Urinary bladder (tissue), 4 donors: ENCODE measurements around the gene CARMIL1. TPM values are rescaled to one million over a fixed set of nuclear protein-coding genes. Genes with fewer than 3 reads are reported as not detected.

Experiments
- DNase-seq: peaks from one replicate; pipeline ENCODE4 v3.0.0-alpha.2; 2015; ENCODE audit errors: extremely low spot score
- H3K27ac ChIP-seq: one replicate; pipeline ENCODE4 v1.5.1; 2013; ENCODE audit warnings: low read depth, mild to moderate bottlenecking, moderate library complexity
- H3K36me3 ChIP-seq: one replicate; pipeline ENCODE4 v1.6.1; 2013; ENCODE audit warnings: mild to moderate bottlenecking, moderate library complexity; ENCODE audit not compliant: insufficient read depth
- H3K4me1 ChIP-seq: one replicate; pipeline ENCODE4 v1.6.1; 2013; ENCODE audit warnings: mild to moderate bottlenecking, moderate library complexity; ENCODE audit not compliant: insufficient read depth
- H3K4me3 ChIP-seq: one replicate; pipeline ENCODE4 v1.5.1; 2013; ENCODE audit warnings: low read depth, low read length
- WGBS: extraction: QIAGEN DNeasy Blood & Tissue Kit; methylation state at CpG from one replicate; pipeline ENCODE4 v1.1.7; 2013; 5-methylcytosine and 5-hydroxymethylcytosine counted together
- polyA plus RNA-seq: library from polyadenylated mRNA; stranded (reverse); fragments of 200-250 nt; gene quantifications from one replicate; pipeline ENCODE4 v1.2.3, GENCODE V29; 2013
- small RNA-seq: library from RNA; depleted of rRNA; stranded (forward); fragments of <200 nt; gene quantifications from one replicate; pipeline ENCODE3, GENCODE V24; 2014
- total RNA-seq: library from RNA; depleted of rRNA; stranded (reverse); fragments of >200 nt; gene quantifications from one replicate; pipeline ENCODE4 v1.2.3, GENCODE V29; 2014
- donor health status: healthy with polysubstance abuse.
- donor health status: healthy.

Gene CARMIL1
- total and polyA plus RNA-seq, 2 donors = 11.1 to 26.5 TPM

- no peaks in the 10 kb centered on the region for H3K4me1 ChIP-seq
- no peaks in the 10 kb centered on the region for H3K36me3 ChIP-seq
- DNase-seq = no peak
- 82% methylated on average over 4 of the region's 4 CpGs for WGBS
- no peak overlapping the region for H3K4me3 ChIP-seq
- no peak overlapping the region for H3K27ac ChIP-seq
Measured at GRCh38 chr6:25665455-25665854, 386.3 kb downstream of the CARMIL1 start.

GRCh38 chr6:25669413-25669812 is 390.2 kb downstream of the CARMIL1 start:
- DNase-seq = no peak
- Histone ChIP-seq H3K4me3 (no peak overlapping the region), H3K27ac (no peak overlapping the region), H3K36me3 (no peaks in the 10 kb centered on the region), H3K4me1 (no peaks in the 10 kb centered on the region)
- WGBS = 68% methylated on average over 5 of the region's 5 CpGs

Small RNA genes lying within 50 kb of the gene (small RNA-seq; reads per million reads assigned to genes)
- gene RF00019 = not detected
- not detected for gene RNU6-987P
